Measurements from ENCODE around the gene BTBD16. TPM values are rescaled to one million over a fixed set of nuclear protein-coding genes. Genes with fewer than 3 reads are reported as not detected.

BTBD16 gene
- total and polyA plus RNA-seq, 2 donors from 2014 or later, result 0.34 to 1.2 TPM

- Histone ChIP-seq H3K27me3 (ENCODE audit: control insufficient read depth, insufficient read depth, low read length) (no peaks in the 10 kb centered on the region), H3K9me3 (ENCODE audit: control insufficient read depth in 2 of 3, insufficient read depth in 1 of 3, low read length in 3 of 3) (no peaks in the 10 kb centered on the region), H3K36me3 (ENCODE audit: control insufficient read depth in 2 of 3, insufficient read depth in 3 of 3, low read length in 3 of 3) (peaks cover 0 to 28% (median 27%) of the 10 kb centered on the region in 3 donors), H3K4me3 (ENCODE audit: low read length in 3 of 3) (no peak overlapping the region), H3K9ac (ENCODE audit: low read length in 3 of 3) (no peak overlapping the region), H3K4me1 (ENCODE audit: control insufficient read depth in 2 of 3, insufficient read depth in 2 of 3, low read depth in 1 of 3, low read length in 3 of 3) (no peaks in the 10 kb centered on the region), H3K27ac (ENCODE audit: low read depth in 2 of 2, low read length in 2 of 2) (no peak overlapping the region)
- DNase-seq (no peak), FAIRE-seq (no peak)
- intact Hi-C loops (cut with DNase I), result no loop called here
- TF ChIP-seq, protein P1, sequence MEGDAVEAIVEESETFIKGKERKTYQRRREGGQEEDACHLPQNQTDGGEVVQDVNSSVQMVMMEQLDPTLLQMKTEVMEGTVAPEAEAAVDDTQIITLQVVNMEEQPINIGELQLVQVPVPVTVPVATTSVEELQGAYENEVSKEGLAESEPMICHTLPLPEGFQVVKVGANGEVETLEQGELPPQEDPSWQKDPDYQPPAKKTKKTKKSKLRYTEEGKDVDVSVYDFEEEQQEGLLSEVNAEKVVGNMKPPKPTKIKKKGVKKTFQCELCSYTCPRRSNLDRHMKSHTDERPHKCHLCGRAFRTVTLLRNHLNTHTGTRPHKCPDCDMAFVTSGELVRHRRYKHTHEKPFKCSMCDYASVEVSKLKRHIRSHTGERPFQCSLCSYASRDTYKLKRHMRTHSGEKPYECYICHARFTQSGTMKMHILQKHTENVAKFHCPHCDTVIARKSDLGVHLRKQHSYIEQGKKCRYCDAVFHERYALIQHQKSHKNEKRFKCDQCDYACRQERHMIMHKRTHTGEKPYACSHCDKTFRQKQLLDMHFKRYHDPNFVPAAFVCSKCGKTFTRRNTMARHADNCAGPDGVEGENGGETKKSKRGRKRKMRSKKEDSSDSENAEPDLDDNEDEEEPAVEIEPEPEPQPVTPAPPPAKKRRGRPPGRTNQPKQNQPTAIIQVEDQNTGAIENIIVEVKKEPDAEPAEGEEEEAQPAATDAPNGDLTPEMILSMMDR (IDR thresholded peaks at IDR 0.05; ENCODE audit: borderline replicate concordance, extremely low read depth, insufficient read depth), result no peak
These were observed 46.9 kb upstream of the BTBD16 start for GRCh38 chr10:122224159-122224558.

DNA sequence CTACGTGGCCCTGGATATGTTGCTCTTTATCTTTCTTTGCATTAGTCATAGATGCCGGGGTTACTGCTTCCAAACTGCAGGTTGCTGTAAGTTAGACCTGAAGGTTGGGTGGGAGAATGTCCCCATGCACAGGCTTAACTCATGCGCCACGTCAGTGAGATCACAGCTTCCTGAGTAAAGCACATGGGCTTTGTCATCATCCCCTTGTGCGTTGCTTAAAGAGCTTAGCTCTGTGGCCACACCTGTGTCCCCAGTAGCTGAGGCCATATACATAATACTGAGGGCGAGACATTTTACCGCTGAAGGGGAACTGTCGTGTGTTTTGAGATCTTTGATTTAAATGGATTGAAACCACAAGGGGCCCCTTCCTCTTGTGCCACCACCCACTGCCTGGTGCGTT lies 45.8 kb upstream of the BTBD16 start:
- Histone ChIP-seq H3K9ac (ENCODE audit: low read length in 3 of 3) (no peak overlapping the region), H3K4me3 (ENCODE audit: low read length in 3 of 3) (no peak overlapping the region), H3K4me1 (ENCODE audit: control insufficient read depth in 2 of 3, insufficient read depth in 2 of 3, low read depth in 1 of 3, low read length in 3 of 3) (no peaks in the 10 kb centered on the region), H3K27ac (ENCODE audit: low read depth in 2 of 2, low read length in 2 of 2) (no peak overlapping the region), H3K9me3 (ENCODE audit: control insufficient read depth in 2 of 3, insufficient read depth in 1 of 3, low read length in 3 of 3) (no peaks in the 10 kb centered on the region), H3K36me3 (ENCODE audit: control insufficient read depth in 2 of 3, insufficient read depth in 3 of 3, low read length in 3 of 3) (peaks cover 0 to 35% (median 32%) of the 10 kb centered on the region in 3 donors), H3K27me3 (ENCODE audit: control insufficient read depth, insufficient read depth, low read length) (no peaks in the 10 kb centered on the region)
- no peak for FAIRE-seq
- TF ChIP-seq, protein P1 (IDR thresholded peaks at IDR 0.05; ENCODE audit: borderline replicate concordance, extremely low read depth, insufficient read depth), result no peak
- DNase-seq, result no peak
- intact Hi-C loops (cut with DNase I), result no loop called here

- Histone ChIP-seq H3K9me3 (ENCODE audit: control insufficient read depth in 2 of 3, insufficient read depth in 1 of 3, low read length in 3 of 3) (no peaks in the 10 kb centered on the region), H3K27ac (ENCODE audit: low read depth in 2 of 2, low read length in 2 of 2) (no peak overlapping the region), H3K36me3 (ENCODE audit: control insufficient read depth in 2 of 3, insufficient read depth in 3 of 3, low read length in 3 of 3) (peaks cover 2 to 38% (median 32%) of the 10 kb centered on the region in 3 donors), H3K27me3 (ENCODE audit: control insufficient read depth, insufficient read depth, low read length) (no peaks in the 10 kb centered on the region), H3K4me1 (ENCODE audit: control insufficient read depth in 2 of 3, insufficient read depth in 2 of 3, low read depth in 1 of 3, low read length in 3 of 3) (no peaks in the 10 kb centered on the region), H3K4me3 (ENCODE audit: low read length in 3 of 3) (no peak overlapping the region), H3K9ac (ENCODE audit: low read length in 3 of 3) (no peak overlapping the region)
- intact Hi-C loops (cut with DNase I), result no loop called here
- FAIRE-seq (no peak), DNase-seq (no peak)
- TF ChIP-seq, protein P1 (IDR thresholded peaks at IDR 0.05; ENCODE audit: borderline replicate concordance, extremely low read depth, insufficient read depth), result no peak
These were observed 43.3 kb upstream of the BTBD16 start for GRCh38 chr10:122227754-122228153.

DNA sequence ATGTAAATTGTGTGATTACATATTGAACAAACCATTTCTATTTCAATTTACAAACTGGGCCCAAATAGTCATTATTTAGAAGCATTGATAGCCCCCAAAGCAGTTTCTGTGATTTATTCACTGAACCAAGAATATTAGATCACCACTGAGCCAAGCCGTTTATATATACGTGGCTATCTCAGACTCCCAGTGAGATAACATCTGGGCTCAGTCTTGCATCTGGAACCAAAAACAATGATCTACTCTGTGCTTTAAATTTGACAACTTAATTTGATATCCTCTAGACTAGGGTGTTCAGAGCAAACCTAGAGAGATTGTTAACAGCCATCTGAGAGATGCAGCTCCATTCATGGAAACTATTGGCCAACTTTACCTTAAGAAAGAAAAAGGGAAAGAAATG lies 41.4 kb upstream of the BTBD16 start:
- no peaks in the 10 kb centered on the region for H3K4me1 ChIP-seq (ENCODE audit: control insufficient read depth in 2 of 3, insufficient read depth in 2 of 3, low read depth in 1 of 3, low read length in 3 of 3)
- H3K27ac ChIP-seq (ENCODE audit: low read depth in 2 of 2, low read length in 2 of 2), result no peak overlapping the region
- H3K9me3 ChIP-seq (ENCODE audit: control insufficient read depth in 2 of 3, insufficient read depth in 1 of 3, low read length in 3 of 3), result no peaks in the 10 kb centered on the region
- H3K36me3 ChIP-seq (ENCODE audit: control insufficient read depth in 2 of 3, insufficient read depth in 3 of 3, low read length in 3 of 3), result peaks cover 2 to 32% (median 25%) of the 10 kb centered on the region in 3 donors
- FAIRE-seq (no peak), DNase-seq (no peak)
- H3K27me3 ChIP-seq (ENCODE audit: control insufficient read depth, insufficient read depth, low read length), result no peaks in the 10 kb centered on the region
- no peak overlapping the region for H3K9ac ChIP-seq (ENCODE audit: low read length in 3 of 3)
- H3K4me3 ChIP-seq (ENCODE audit: low read length in 3 of 3), result no peak overlapping the region
- intact Hi-C loops (cut with DNase I), result no loop called here
- TF ChIP-seq, protein P1 (IDR thresholded peaks at IDR 0.05; ENCODE audit: borderline replicate concordance, extremely low read depth, insufficient read depth), result no peak
